Measurements from ENCODE around the gene P2RY13. TPM values are rescaled to one million over a fixed set of nuclear protein-coding genes. Genes with fewer than 3 reads are reported as not detected.
A peak's percentile ranks its signal among the peaks of the same experiment; 100 is the strongest.

Gene P2RY13
- total and polyA plus RNA-seq, 9 donors = 0.38 to 1.7 (median 1.1) TPM

DNA sequence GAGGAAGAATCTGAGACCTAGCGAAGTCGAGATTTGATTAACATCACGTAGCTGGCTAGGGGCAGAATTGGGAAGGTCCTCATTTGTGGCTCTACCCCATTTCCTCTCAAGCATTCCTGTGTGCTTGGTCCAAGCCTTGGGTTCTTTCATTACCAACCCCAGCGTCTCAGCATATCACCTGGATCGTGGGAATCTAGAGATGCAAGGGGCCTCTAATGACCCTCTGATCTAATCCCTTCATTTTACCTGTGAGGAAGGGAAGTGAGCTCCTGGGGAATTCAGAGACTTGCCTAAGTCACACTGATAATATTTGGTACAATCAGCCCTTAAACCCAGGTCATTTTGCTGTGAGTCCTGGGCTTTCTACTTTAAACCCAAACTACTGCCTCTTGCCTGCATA, 14.8 kb downstream of the P2RY13 start:
- no peaks in the 10 kb centered on the region for H3K4me1 ChIP-seq (ENCODE audit: control insufficient read depth, insufficient read depth, low read length)
- no peaks in the 10 kb centered on the region for H3K9me3 ChIP-seq (replicated peaks; ENCODE audit: control insufficient read depth, low read depth, low read length)
- H3K4me3 ChIP-seq (ENCODE audit: low read length) = no peak overlapping the region
- H3K27ac ChIP-seq (ENCODE audit: low read length) = no peak overlapping the region
- DNase-seq = no peak
- no peaks in the 10 kb centered on the region for H3K36me3 ChIP-seq (ENCODE audit: control insufficient read depth, insufficient read depth, low read length)
- no peaks in the 10 kb centered on the region for H3K27me3 ChIP-seq (ENCODE audit: control insufficient read depth, insufficient read depth, low read length)
- 83% methylated on average over 1 of the region's 5 CpGs for WGBS (ENCODE audit: insufficient coverage)

DNA sequence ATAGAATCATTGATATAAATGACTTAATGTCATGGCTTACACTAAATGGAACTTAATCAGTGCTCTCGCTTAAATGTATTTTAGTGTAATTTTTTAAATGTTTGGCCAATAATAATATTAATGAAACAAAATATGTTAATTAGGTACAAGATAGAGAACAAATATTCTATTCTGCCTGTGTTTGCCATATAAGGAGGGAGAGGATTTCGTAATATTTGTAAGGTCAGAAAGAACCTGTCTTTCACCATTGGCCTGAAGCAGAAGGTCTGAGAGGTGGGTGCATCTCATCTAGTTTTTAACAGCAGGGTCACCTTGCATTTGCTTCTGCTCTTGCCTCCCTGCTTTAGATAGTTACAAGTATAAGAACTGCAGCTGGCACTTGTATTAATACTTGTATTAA, 15.2 kb downstream of the P2RY13 start:
- no peaks in the 10 kb centered on the region for H3K9me3 ChIP-seq (replicated peaks; ENCODE audit: control insufficient read depth, low read depth, low read length)
- no peaks in the 10 kb centered on the region for H3K4me1 ChIP-seq (ENCODE audit: control insufficient read depth, insufficient read depth, low read length)
- no peak overlapping the region for H3K4me3 ChIP-seq (ENCODE audit: low read length)
- no peak overlapping the region for H3K27ac ChIP-seq (ENCODE audit: low read length)
- H3K36me3 ChIP-seq (ENCODE audit: control insufficient read depth, insufficient read depth, low read length) = no peaks in the 10 kb centered on the region
- DNase-seq = no peak
- WGBS (ENCODE audit: insufficient coverage) = no CpG with 5 or more reads among the region's 2 CpGs
- H3K27me3 ChIP-seq (ENCODE audit: control insufficient read depth, insufficient read depth, low read length) = no peaks in the 10 kb centered on the region

DNA sequence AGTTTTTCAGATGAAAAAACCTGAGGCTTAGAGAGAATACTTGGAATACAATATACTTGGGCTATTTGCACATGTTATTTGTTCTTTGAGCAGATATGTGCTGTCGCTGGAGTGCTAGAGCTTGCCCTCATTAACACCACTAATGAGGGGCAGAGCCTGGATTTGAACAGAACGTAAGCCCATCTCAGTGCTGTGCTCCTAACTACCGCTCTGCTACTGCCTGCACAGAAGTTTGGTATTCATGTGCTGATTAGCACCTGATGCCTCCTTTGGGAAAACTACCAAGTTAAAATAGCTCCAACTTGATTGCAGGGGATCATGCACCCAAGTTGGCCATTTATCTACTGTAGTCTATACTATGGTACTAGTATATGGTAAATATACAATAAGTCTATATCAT, 16.4 kb downstream of the P2RY13 start:
- Histone ChIP-seq H3K4me3 (ENCODE audit: low read length) (no peak overlapping the region), H3K36me3 (ENCODE audit: control insufficient read depth, insufficient read depth, low read length) (no peaks in the 10 kb centered on the region), H3K9me3 (replicated peaks; ENCODE audit: control insufficient read depth, low read depth, low read length) (no peaks in the 10 kb centered on the region), H3K27me3 (ENCODE audit: control insufficient read depth, insufficient read depth, low read length) (no peaks in the 10 kb centered on the region), H3K4me1 (ENCODE audit: control insufficient read depth, insufficient read depth, low read length) (no peaks in the 10 kb centered on the region), H3K27ac (ENCODE audit: low read length) (no peak overlapping the region)
- 89% methylated on average over 3 of the region's 3 CpGs for WGBS (ENCODE audit: insufficient coverage)
- DNase-seq = no peak

DNA sequence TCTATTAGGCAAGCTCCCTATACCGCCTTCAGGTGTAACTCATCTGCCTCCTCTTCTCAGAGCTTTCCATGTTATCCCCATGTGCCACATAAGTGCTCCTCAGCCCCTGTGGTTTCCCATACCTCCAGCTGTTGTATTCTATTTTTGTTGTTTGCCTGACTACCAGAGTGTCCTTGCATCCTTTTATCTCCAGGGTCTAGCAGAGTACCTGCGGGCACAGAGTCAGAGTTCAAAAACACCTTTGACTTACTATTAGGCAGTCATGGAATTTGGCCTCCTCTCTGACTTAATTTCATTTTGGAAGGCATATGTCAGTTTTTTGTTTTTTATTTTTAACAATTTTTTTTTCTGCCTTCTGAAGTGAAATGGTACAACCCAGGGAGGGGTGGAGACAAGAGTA, 19.8 kb downstream of the P2RY13 start:
- H3K4me3 ChIP-seq (ENCODE audit: low read length) = no peak overlapping the region
- 100% methylated on average over 1 of the region's 2 CpGs for WGBS (ENCODE audit: insufficient coverage)
- H3K4me1 ChIP-seq (ENCODE audit: control insufficient read depth, insufficient read depth, low read length) = no peaks in the 10 kb centered on the region
- DNase-seq = no peak
- no peaks in the 10 kb centered on the region for H3K9me3 ChIP-seq (replicated peaks; ENCODE audit: control insufficient read depth, low read depth, low read length)
- no peaks in the 10 kb centered on the region for H3K27me3 ChIP-seq (ENCODE audit: control insufficient read depth, insufficient read depth, low read length)
- H3K27ac ChIP-seq (ENCODE audit: low read length) = no peak overlapping the region
- no peaks in the 10 kb centered on the region for H3K36me3 ChIP-seq (ENCODE audit: control insufficient read depth, insufficient read depth, low read length)

DNA sequence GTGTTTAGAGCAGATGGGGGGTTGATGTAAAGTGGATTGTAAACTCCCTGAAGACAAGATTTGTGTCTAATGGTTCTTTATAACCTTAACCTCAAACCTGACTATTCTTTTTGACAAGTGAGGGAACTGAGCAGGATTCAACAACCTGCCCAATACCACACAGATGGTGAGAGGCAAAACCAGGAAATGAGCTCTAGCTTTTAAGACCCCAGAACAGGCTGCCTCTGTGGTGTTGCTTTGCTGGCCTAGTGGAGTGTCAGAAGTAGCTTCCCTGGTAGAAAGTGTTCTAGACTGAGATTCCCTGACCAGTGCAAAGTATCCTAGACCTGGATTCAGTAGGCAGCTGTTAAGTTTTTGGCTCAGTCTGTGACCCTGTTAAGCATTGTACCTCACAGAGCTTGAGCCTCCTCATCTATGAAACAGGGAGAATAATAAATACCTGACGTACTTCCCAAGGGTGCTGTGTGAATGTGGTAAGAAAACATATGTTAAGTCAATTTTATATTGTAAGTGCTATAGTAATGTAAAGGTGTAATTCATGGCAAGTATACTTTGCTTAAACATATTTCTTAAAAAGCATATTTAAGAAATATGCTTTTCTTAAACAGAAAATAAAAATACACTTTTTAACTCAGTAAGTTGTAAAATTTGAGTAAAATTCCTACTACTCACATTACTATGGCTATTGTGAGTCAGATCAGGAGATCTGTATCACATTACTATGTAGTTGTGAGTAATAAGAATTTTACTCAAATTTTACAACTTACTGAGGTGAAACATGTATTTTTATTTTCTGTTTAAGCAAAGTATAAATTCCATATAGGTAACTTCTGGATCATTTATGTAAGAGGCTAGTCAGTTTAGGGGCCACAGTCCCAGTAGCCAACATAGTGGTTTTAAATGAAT, 21.5 kb downstream of the P2RY13 start:
- no peaks in the 10 kb centered on the region for H3K36me3 ChIP-seq (ENCODE audit: control insufficient read depth, insufficient read depth, low read length)
- WGBS (ENCODE audit: insufficient coverage) = no CpG with 5 or more reads among the region's 1 CpG
- no peaks in the 10 kb centered on the region for H3K27me3 ChIP-seq (ENCODE audit: control insufficient read depth, insufficient read depth, low read length)
- no peaks in the 10 kb centered on the region for H3K9me3 ChIP-seq (replicated peaks; ENCODE audit: control insufficient read depth, low read depth, low read length)
- no peak overlapping the region for H3K4me3 ChIP-seq (ENCODE audit: low read length)
- H3K27ac ChIP-seq (ENCODE audit: low read length) = no peak overlapping the region
- H3K4me1 ChIP-seq (ENCODE audit: control insufficient read depth, insufficient read depth, low read length) = no peaks in the 10 kb centered on the region
- DNase-seq = no peak

DNA sequence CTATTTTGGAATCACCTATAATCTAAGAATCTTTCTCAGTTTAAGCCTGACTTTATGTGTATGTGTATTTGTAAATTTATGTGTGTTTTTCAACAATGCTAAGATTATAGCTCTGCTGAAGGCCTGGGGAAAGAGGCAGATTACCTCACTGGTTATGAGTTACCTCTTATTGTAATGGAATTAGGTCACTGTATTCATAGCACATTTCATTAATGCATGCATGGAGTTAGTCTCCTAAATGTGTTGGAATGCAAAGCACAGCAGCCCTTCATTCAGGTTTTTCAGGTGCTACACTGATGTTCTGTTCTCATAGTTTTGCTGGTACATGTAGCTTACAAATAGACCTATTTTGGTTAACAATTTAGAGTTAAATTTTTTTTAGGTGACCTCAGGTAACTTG, 22.2 kb downstream of the P2RY13 start:
- H3K4me1 ChIP-seq (ENCODE audit: control insufficient read depth, insufficient read depth, low read length) = no peaks in the 10 kb centered on the region
- no peaks in the 10 kb centered on the region for H3K9me3 ChIP-seq (replicated peaks; ENCODE audit: control insufficient read depth, low read depth, low read length)
- no peak overlapping the region for H3K27ac ChIP-seq (ENCODE audit: low read length)
- no peak for DNase-seq
- no peak overlapping the region for H3K4me3 ChIP-seq (ENCODE audit: low read length)
- H3K27me3 ChIP-seq (ENCODE audit: control insufficient read depth, insufficient read depth, low read length) = no peaks in the 10 kb centered on the region
- H3K36me3 ChIP-seq (ENCODE audit: control insufficient read depth, insufficient read depth, low read length) = no peaks in the 10 kb centered on the region

DNA sequence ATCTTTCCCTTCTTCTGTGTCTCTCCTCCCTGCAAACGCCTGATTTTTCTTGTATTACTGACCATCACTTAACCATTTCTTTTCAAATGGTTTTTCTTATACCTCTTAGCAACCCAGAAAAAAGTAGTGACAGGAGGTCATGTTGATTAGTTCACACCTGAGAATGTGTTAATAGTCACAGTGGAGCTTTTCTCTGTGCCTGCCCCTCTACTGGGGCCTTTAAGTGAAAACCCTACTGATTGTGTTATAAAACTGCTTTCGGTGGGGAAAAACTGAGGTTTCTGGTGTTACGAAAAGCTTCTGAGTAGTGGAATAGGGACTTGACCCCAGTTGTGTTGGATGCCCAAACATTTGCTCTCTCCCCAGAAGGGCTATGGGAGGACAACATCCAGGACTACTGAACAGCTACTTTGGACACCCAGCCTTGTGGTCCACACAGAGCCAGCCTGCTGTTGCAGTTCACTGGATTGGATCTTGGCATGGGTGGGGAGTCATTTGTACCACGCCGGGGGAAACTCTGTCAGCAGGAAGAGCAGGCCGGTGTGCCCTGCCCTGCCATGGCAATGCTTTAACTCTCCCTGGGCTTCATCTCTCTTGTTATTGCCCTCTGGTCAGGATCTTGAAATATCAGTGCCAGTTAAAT, 23.1 kb downstream of the P2RY13 start:
- 87% methylated on average over 5 of the region's 6 CpGs for WGBS (ENCODE audit: insufficient coverage)
- Histone ChIP-seq H3K4me3 (ENCODE audit: low read length) (no peak overlapping the region), H3K4me1 (ENCODE audit: control insufficient read depth, insufficient read depth, low read length) (no peaks in the 10 kb centered on the region), H3K27me3 (ENCODE audit: control insufficient read depth, insufficient read depth, low read length) (no peaks in the 10 kb centered on the region), H3K9me3 (replicated peaks; ENCODE audit: control insufficient read depth, low read depth, low read length) (no peaks in the 10 kb centered on the region), H3K27ac (ENCODE audit: low read length) (no peak overlapping the region), H3K36me3 (ENCODE audit: control insufficient read depth, insufficient read depth, low read length) (no peaks in the 10 kb centered on the region)
- no peak for DNase-seq

DNA sequence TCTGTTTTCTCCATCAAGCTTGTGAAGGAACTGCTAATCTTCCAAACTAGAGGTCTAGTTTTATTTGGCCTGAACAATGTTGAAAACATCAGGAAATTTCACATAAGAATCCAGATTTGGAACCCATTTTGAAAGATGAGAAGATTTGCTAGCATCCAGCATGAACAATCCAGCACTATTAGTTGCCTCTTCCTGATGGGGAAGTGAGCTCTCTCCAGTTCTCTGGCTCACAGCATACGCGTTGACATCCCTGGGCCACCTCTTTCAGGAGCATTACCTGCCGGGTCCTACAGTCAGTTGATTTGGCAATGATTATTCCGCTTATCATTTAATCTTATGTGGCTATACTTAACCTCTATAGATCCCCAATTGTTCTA, 23.6 kb downstream of the P2RY13 start:
- Histone ChIP-seq H3K27me3 (ENCODE audit: control insufficient read depth, insufficient read depth, low read length) (no peaks in the 10 kb centered on the region), H3K36me3 (ENCODE audit: control insufficient read depth, insufficient read depth, low read length) (no peaks in the 10 kb centered on the region), H3K9me3 (replicated peaks; ENCODE audit: control insufficient read depth, low read depth, low read length) (no peaks in the 10 kb centered on the region), H3K4me3 (ENCODE audit: low read length) (no peak overlapping the region), H3K27ac (ENCODE audit: low read length) (no peak overlapping the region), H3K4me1 (ENCODE audit: control insufficient read depth, insufficient read depth, low read length) (no peaks in the 10 kb centered on the region)
- no CpG with 5 or more reads among the region's 4 CpGs for WGBS (ENCODE audit: insufficient coverage)
- DNase-seq = peak; percentile 54

DNA sequence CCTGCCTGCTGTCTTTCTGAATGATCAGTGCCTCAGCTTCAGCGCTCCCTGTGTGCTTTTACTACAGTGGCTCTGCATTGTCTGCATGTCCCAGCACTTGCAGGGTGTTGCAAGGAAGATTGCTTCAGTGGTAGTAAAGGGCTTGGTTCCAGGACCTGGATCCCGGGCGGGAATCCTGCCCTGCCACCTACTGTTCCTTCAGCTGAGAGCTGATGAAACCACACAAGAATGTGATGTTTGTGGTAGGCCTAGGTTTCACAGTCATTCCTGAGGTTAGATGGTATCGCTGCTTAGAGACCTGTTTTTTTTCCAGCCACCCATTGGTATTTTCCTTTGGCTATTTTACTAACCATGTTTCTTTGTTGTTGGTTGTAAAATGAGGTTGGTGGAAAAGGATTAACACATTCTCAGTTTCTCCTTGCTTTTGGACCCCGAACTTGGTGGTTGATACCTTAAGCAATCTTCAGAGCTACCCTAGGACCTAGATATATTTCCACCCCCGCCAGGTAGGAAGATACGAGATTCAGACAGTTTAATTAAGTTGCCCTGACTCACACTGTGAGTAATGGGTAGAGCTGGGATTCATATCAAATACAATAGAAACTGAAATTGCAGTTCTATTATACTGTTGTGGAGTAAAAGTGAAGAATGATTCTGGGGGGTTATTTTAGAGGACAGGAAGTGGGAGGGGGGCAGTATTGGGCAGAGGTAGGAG, 24.1 kb downstream of the P2RY13 start:
- no peak for DNase-seq
- H3K36me3 ChIP-seq (ENCODE audit: control insufficient read depth, insufficient read depth, low read length) = no peaks in the 10 kb centered on the region
- H3K4me1 ChIP-seq (ENCODE audit: control insufficient read depth, insufficient read depth, low read length) = no peaks in the 10 kb centered on the region
- H3K27me3 ChIP-seq (ENCODE audit: control insufficient read depth, insufficient read depth, low read length) = no peaks in the 10 kb centered on the region
- H3K4me3 ChIP-seq (ENCODE audit: low read length) = no peak overlapping the region
- H3K9me3 ChIP-seq (replicated peaks; ENCODE audit: control insufficient read depth, low read depth, low read length) = no peaks in the 10 kb centered on the region
- peak overlapping the region; percentile 29 for H3K27ac ChIP-seq (ENCODE audit: low read length)
- WGBS (ENCODE audit: insufficient coverage) = 37% methylated on average over 2 of the region's 7 CpGs

DNA sequence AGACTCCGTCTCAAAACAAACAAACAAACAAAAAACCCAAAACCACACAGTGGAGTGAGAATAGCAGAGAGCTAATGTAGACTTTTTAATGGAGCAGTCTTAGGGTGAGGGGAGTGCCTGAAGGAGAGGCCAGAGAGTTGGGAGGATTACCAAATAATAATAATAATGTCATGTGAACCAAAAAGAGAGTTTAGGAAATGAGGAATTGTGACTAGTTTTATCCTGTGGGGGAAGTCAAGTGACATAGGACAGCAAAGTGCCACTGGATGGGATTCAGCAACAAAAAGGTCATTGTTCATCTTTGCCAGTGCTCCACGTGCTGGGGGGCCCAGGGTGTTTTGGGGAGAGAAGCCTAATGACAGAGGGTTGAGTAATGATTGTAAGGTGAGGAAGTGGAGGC, 25.6 kb downstream of the P2RY13 start:
- Histone ChIP-seq H3K27me3 (ENCODE audit: control insufficient read depth, insufficient read depth, low read length) (no peaks in the 10 kb centered on the region), H3K27ac (ENCODE audit: low read length) (no peak overlapping the region), H3K4me1 (ENCODE audit: control insufficient read depth, insufficient read depth, low read length) (no peaks in the 10 kb centered on the region), H3K36me3 (ENCODE audit: control insufficient read depth, insufficient read depth, low read length) (no peaks in the 10 kb centered on the region), H3K4me3 (ENCODE audit: low read length) (no peak overlapping the region), H3K9me3 (replicated peaks; ENCODE audit: control insufficient read depth, low read depth, low read length) (no peaks in the 10 kb centered on the region)
- WGBS (ENCODE audit: insufficient coverage) = 38% methylated on average over 1 of the region's 2 CpGs
- no peak for DNase-seq

All from muscle of leg (tissue), 11 donors.